ENCODE data around the gene SLX4IP. TPM values are rescaled to one million over a fixed set of nuclear protein-coding genes. Genes with fewer than 3 reads are reported as not detected.

The SLX4IP gene
- total RNA-seq, 2 donors from 2014 or later, result 3.2 to 4.9 TPM

- peaks cover 14 to 17% of the 10 kb centered on the region in 2 donors for H3K27me3 Mint-ChIP-seq
- H3K9me3 Mint-ChIP-seq, result no peaks in the 10 kb centered on the region
- peaks cover 11 to 21% of the 10 kb centered on the region in 2 donors for H3K4me1 Mint-ChIP-seq (ENCODE audit: low read depth in 2 of 2)
- no peak for ATAC-seq
- DNase-seq (ENCODE audit: low spot score), result no peak
- H3K36me3 Mint-ChIP-seq, result no peaks in the 10 kb centered on the region
- no peak overlapping the region for H3K4me3 Mint-ChIP-seq
- no peak overlapping the region for H3K27ac Mint-ChIP-seq
These were observed 241.4 kb downstream of the SLX4IP start for GRCh38 chr20:10676518-10676917.

Other genes starting within 250 kb of the SLX4IP start
- gene SNAP25, start 216.5 kb upstream of the SLX4IP start, total RNA-seq, result under 1 TPM in 1 of 2 donors, not detected in 1; 0.76 TPM
- gene MKKS, start 1.1 kb upstream of the SLX4IP start, total RNA-seq, result 1 to 10 TPM; 5.6 to 5.7 TPM
- gene JAG1, start 238.7 kb downstream of the SLX4IP start, total RNA-seq, result under 1 TPM; 0.28 to 0.64 TPM